Fibroblast of lung (primary cell): ENCODE results near the gene IGF1.

Experiments
- CTCF ChIP-seq, 2 donors: IDR thresholded peaks in 1 of 2; conservative IDR thresholded peaks in 1 of 2; 1 replicate in 1 of 2; 2 replicates in 1 of 2; pipeline ENCODE4 v1.5.1; 2011 to 2012; ENCODE audit warnings: low read length in 2 of 2, control low read depth in 1 of 2, inconsistent platforms in 1 of 2, low read depth in 1 of 2, mild to moderate bottlenecking in 1 of 2
- EZH2 ChIP-seq: IDR thresholded peaks from 2 replicates; pipeline ENCODE4 v1.5.1; 2012; ENCODE audit warnings: low read length, control low read depth, mild to moderate bottlenecking; ENCODE audit errors: missing control alignments

DNA sequence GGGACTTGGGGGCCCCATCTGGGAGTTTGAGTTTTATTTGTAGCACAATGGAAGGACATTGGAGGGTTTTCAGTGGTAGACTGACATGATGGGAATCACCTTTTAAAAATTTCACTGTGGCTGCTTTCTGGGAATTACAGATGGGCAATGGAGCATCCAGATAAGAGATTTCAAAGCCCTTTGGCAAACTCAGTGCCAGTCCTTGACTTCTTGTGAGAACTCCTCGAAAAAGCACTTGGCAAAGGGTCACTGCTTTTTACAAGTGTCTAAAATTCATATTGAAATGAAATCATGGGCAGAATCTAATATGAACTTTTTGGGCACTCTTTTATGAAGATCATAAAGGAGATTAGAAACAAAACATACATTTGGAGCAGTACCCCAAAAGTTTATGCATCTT lies 34.3 kb upstream of the IGF1 start:
- TF ChIP-seq CTCF (conservative IDR thresholded peaks at IDR 0.05 in 1 of 2, IDR thresholded peaks at IDR 0.05 in 1 of 2; ENCODE audit: low read depth in 1 of 2, low read length in 2 of 2) (no peak), EZH2 (no peak)
